UCSD-AML1 (cell line): ENCODE data around the gene KCNB1.

ENCODE experiments used
- DNase-seq: peaks from one replicate; lab custom pipeline; 2025; ENCODE audit not compliant: unreplicated experiment; lab: John Stamatoyannopoulos, UW

Gene KCNB1

GRCh38 chr20:49482621-49483017, at the start of gene KCNB1:
KCNB1 (minus strand) TSS chr20:49482668; CDS start chr20:49482480, 188 bp downstream.
- DNase-seq = peak; percentile 54

GRCh38 chr20:49529470-49529869, 47.0 kb upstream of the KCNB1 start:
- DNase-seq = no peak

- no peak for DNase-seq
Measured at GRCh38 chr20:49526568-49526967, 44.1 kb upstream of the KCNB1 start.

- DNase-seq = no peak
Measured at GRCh38 chr20:49526056-49526455, 43.6 kb upstream of the KCNB1 start.

- no peak for DNase-seq
Measured at GRCh38 chr20:49523767-49524360, 41.4 kb upstream of the KCNB1 start.

GRCh38 chr20:49521356-49521755, 38.9 kb upstream of the KCNB1 start:
- DNase-seq = no peak

GRCh38 chr20:49519777-49520359, 37.4 kb upstream of the KCNB1 start:
- no peak for DNase-seq

GRCh38 chr20:49519212-49519712, 36.8 kb upstream of the KCNB1 start:
- DNase-seq = no peak

GRCh38 chr20:49518576-49518975, 36.1 kb upstream of the KCNB1 start:
- DNase-seq = no peak

- DNase-seq = no peak
Measured at GRCh38 chr20:49517805-49518100, 35.3 kb upstream of the KCNB1 start.

- DNase-seq = no peak
Measured at GRCh38 chr20:49516916-49517804, 34.7 kb upstream of the KCNB1 start.

- no peak for DNase-seq
Measured at GRCh38 chr20:49515586-49515985, 33.1 kb upstream of the KCNB1 start.

GRCh38 chr20:49513517-49513916, 31.0 kb upstream of the KCNB1 start:
- DNase-seq = no peak

- DNase-seq = no peak
Measured at GRCh38 chr20:49513009-49513408, 30.5 kb upstream of the KCNB1 start.

- no peak for DNase-seq
Measured at GRCh38 chr20:49511788-49512525, 29.5 kb upstream of the KCNB1 start.

- DNase-seq = no peak
Measured at GRCh38 chr20:49510562-49511122, 28.2 kb upstream of the KCNB1 start.

GRCh38 chr20:49508435-49509199, 26.1 kb upstream of the KCNB1 start:
- no peak for DNase-seq

GRCh38 chr20:49507741-49508434, 25.4 kb upstream of the KCNB1 start:
- no peak for DNase-seq

- DNase-seq = peak; percentile 56
Measured at GRCh38 chr20:49505518-49505917, 23.1 kb upstream of the KCNB1 start.

GRCh38 chr20:49503176-49503575, 20.7 kb upstream of the KCNB1 start:
- no peak for DNase-seq
